SK-N-SH (cell line): ENCODE results near the gene CCDC38. TPM values are rescaled to one million over a fixed set of nuclear protein-coding genes. Genes with fewer than 3 reads are reported as not detected.

Experiments
- CTCF ChIA-PET: fragments of 300-600, 350-600 bp; formaldehyde crosslinking; extraction: SDS; loops from one replicate; lab custom pipeline; 2021; lab: Yijun Ruan, JAX
- POLR2A ChIA-PET: fragments of 350-600 bp; sonication (Branson Sonifier 250); formaldehyde crosslinking; extraction: SDS; loops from one replicate; lab custom pipeline; 2020; ENCODE audit warnings: antibody characterized with exemption, inconsistent platforms; lab: Yijun Ruan, JAX
- DNase-seq: peaks from one replicate; pipeline ENCODE4 v3.0.0; 2012
- H2AFZ ChIP-seq: fragments of 200-600 bp; sonication (generic); 2 replicates; pipeline ENCODE4 v1.8.1; 2016; ENCODE audit warnings: antibody characterized with exemption, mild to moderate bottlenecking, low read depth
- H3F3A ChIP-seq: fragments of 200-600 bp; sonication (generic); replicated peaks from 2 replicates; pipeline ENCODE3; 2016; ENCODE audit warnings: antibody characterized with exemption, mild to moderate bottlenecking; ENCODE audit not compliant: insufficient read depth
- H3K27ac ChIP-seq, 2 experiments: fragments of 200-500 bp in 1 of 2; fragments of 200-600 bp in 1 of 2; sonication (Bioruptor generic) in 1 of 2; sonication (generic), shearing (Covaris generic) in 1 of 2; 2 replicates each; pipeline versions ENCODE4 v1.5.1 to v1.6.1; 2014 to 2016; ENCODE audit warnings: low read depth in 2 of 2, inconsistent platforms in 1 of 2, low read length in 1 of 2, mild to moderate bottlenecking in 1 of 2, mixed read lengths in 1 of 2
- H3K27me3 ChIP-seq: fragments of 200-600 bp; sonication (generic), shearing (Covaris generic); 2 replicates; pipeline ENCODE4 v1.6.1; 2016; ENCODE audit warnings: mixed run types; ENCODE audit not compliant: insufficient read depth
- H3K36me3 ChIP-seq, 2 experiments: fragments of 200-500 bp in 1 of 2; fragments of 200-600 bp in 1 of 2; sonication (Bioruptor generic) in 1 of 2; sonication (generic) in 1 of 2; replicated peaks in 1 of 2; 2 replicates each; pipeline versions ENCODE3 to v1.5.1; 2014 to 2016; ENCODE audit warnings: low read length in 1 of 2, mild to moderate bottlenecking in 1 of 2; ENCODE audit not compliant: insufficient read depth in 2 of 2, control insufficient read depth in 1 of 2
- H3K4me1 ChIP-seq, 2 experiments: fragments of 200-500 bp in 1 of 2; fragments of 200-600 bp in 1 of 2; sonication (Bioruptor generic) in 1 of 2; sonication (generic), shearing (Covaris generic) in 1 of 2; 2 replicates each; pipeline versions ENCODE4 v1.5.1 to v1.6.1; 2014 to 2016; ENCODE audit warnings: low read depth in 1 of 2, low read length in 1 of 2, mixed run types in 1 of 2; ENCODE audit not compliant: insufficient read depth in 2 of 2, control insufficient read depth in 1 of 2
- H3K4me2 ChIP-seq: fragments of 200-600 bp; sonication (generic), shearing (Covaris generic); 2 replicates; pipeline ENCODE4 v1.6.1; 2017; ENCODE audit warnings: mixed run types
- H3K4me3 ChIP-seq, 2 experiments: fragments of 200-500 bp in 1 of 2; fragments of 200-600 bp in 1 of 2; sonication (Bioruptor generic) in 1 of 2; sonication (generic), shearing (Covaris generic) in 1 of 2; 2 replicates each; pipeline versions ENCODE4 v1.5.1 to v1.8.1; 2014 to 2016; ENCODE audit warnings: low read depth in 2 of 2, inconsistent platforms in 1 of 2, low read length in 1 of 2, mild to moderate bottlenecking in 1 of 2, mixed read lengths in 1 of 2, moderate library complexity in 1 of 2
- H3K79me2 ChIP-seq: fragments of 200-600 bp; sonication (generic); 2 replicates; pipeline ENCODE4 v1.8.1; 2017; ENCODE audit warnings: mild to moderate bottlenecking; ENCODE audit not compliant: insufficient read depth
- H3K9ac ChIP-seq: fragments of 200-600 bp; sonication (generic); 2 replicates; pipeline ENCODE4 v1.6.1; 2017; ENCODE audit warnings: mixed run types
- H3K9me2 ChIP-seq: fragments of 200-600 bp; sonication (generic); 2 replicates; pipeline ENCODE4 v1.6.1; 2017; ENCODE audit warnings: mixed run types
- H3K9me3 ChIP-seq: fragments of 200-600 bp; sonication (generic); 2 replicates; pipeline ENCODE4 v1.6.1; 2017; ENCODE audit warnings: mixed run types, mild to moderate bottlenecking, moderate library complexity
- H4K20me1 ChIP-seq: fragments of 200-600 bp; sonication (generic); 2 replicates; pipeline ENCODE4 v1.6.1; 2017; ENCODE audit warnings: mild to moderate bottlenecking, mixed run types; ENCODE audit not compliant: insufficient read depth
- CHD2 ChIP-seq: fragments of 150-350 bp; IDR thresholded peaks from 2 replicates; pipeline ENCODE4 v1.6.1; 2018; ENCODE audit warnings: low read length; ENCODE audit not compliant: partially characterized antibody
- EZH2phosphoT487 ChIP-seq: fragments of 200-600 bp; sonication (generic); IDR thresholded peaks from 2 replicates; pipeline ENCODE4 v1.6.1; 2017; ENCODE audit warnings: low read depth, mixed run types, mild to moderate bottlenecking, antibody characterized with exemption, moderate library complexity, borderline replicate concordance
- FOSL2 ChIP-seq: IDR thresholded peaks from 2 replicates; pipeline ENCODE4 v1.4.0; 2012; ENCODE audit warnings: low read depth, mild to moderate bottlenecking, moderate library complexity, borderline replicate concordance
- FOXM1 ChIP-seq: IDR thresholded peaks from 2 replicates; pipeline ENCODE4 v1.4.0; 2012; ENCODE audit warnings: low read depth, mild to moderate bottlenecking
- GABPA ChIP-seq: IDR thresholded peaks from 2 replicates; pipeline ENCODE4 v1.4.0; 2012; ENCODE audit warnings: low read depth, mild to moderate bottlenecking
- GATA2 ChIP-seq: sonication (generic); formaldehyde crosslinking; IDR thresholded peaks from 2 replicates; pipeline ENCODE4 v1.5.0; 2020; ENCODE audit warnings: mild to moderate bottlenecking, missing genetic modification reagents
- MAX ChIP-seq: IDR thresholded peaks from 2 replicates; pipeline ENCODE4 v1.4.0; 2012; ENCODE audit warnings: low read depth
- MXI1 ChIP-seq: IDR thresholded peaks from 2 replicates; pipeline ENCODE4 v1.6.1; 2012; ENCODE audit warnings: mild to moderate bottlenecking, low read depth, low read length, improper control_type of control experiment
- NFIC ChIP-seq: IDR thresholded peaks from 2 replicates; pipeline ENCODE4 v1.4.0; 2012; ENCODE audit warnings: borderline replicate concordance
- NRF1 ChIP-seq: IDR thresholded peaks from 2 replicates; pipeline ENCODE4 v1.6.1; 2012; ENCODE audit warnings: low read depth, mild to moderate bottlenecking, low read length
- PBX3 ChIP-seq: IDR thresholded peaks from 2 replicates; pipeline ENCODE4; 2012
- RCOR1 ChIP-seq: fragments of 150-350 bp; IDR thresholded peaks from 2 replicates; pipeline ENCODE4 v1.6.1; 2017; ENCODE audit warnings: antibody characterized with exemption, low read length
- SMC3 ChIP-seq: IDR thresholded peaks from 2 replicates; pipeline ENCODE4 v1.6.1; 2012; ENCODE audit warnings: low read depth, low read length, improper control_type of control experiment
- TEAD4 ChIP-seq: IDR thresholded peaks from 2 replicates; pipeline ENCODE4 v1.4.0; 2012; ENCODE audit warnings: mild to moderate bottlenecking, borderline replicate concordance; ENCODE audit not compliant: insufficient read depth
- USF1 ChIP-seq: IDR thresholded peaks from 2 replicates; pipeline ENCODE4 v1.4.0; 2012; ENCODE audit warnings: low read depth, borderline replicate concordance
- USF2 ChIP-seq: fragments of 150-350 bp; IDR thresholded peaks from 2 replicates; pipeline ENCODE4 v1.6.1; 2017; ENCODE audit warnings: antibody characterized with exemption, low read length, low read depth, borderline replicate concordance
- YY1 ChIP-seq: IDR thresholded peaks from 2 replicates; pipeline ENCODE4 v1.4.0; 2012; ENCODE audit warnings: low read depth, mild to moderate bottlenecking
- ZBTB33 ChIP-seq: IDR thresholded peaks from 2 replicates; pipeline ENCODE4 v1.4.0; 2012; ENCODE audit warnings: low read depth, borderline replicate concordance
- WGBS: methylation state at CpG from one replicate; pipeline ENCODE4 v1.1.6; 2017; ENCODE audit warnings: low lambda C conversion rate; 5-methylcytosine and 5-hydroxymethylcytosine counted together
- polyA plus RNA-seq, 3 experiments: library from polyadenylated mRNA; depleted of rRNA; stranded (reverse); fragments of >200 nt; gene quantifications; 2 replicates each; pipeline ENCODE4 v1.2.3, GENCODE V29; 2012

The CCDC38 gene
- polyA plus RNA-seq, 1 of the 3 experiments (the other 2 are of a cell fraction), result not detected

GRCh38 chr12:95984682-95985081 is 42.3 kb upstream of the CCDC38 start:
- no peaks in the 10 kb centered on the region for H3K9me3 ChIP-seq
- H3K27me3 ChIP-seq, result no peaks in the 10 kb centered on the region
- ChIA-PET POLR2A (no interaction called here), CTCF (interaction anchor here (1.6 kb wide), 1 partner anchor 14 kb away, joined by 6 read pairs; no protein-coding TSS in a partner anchor)
- no peak overlapping the region for H2AFZ ChIP-seq
- H3K9me2 ChIP-seq, result no peaks in the 10 kb centered on the region
- 89% methylated on average over 1 of the region's 1 CpG for WGBS
- TF ChIP-seq PBX3, result no peak
- no peak for TF ChIP-seq TEAD4
- TF ChIP-seq MAX, result no peak
- no peak for TF ChIP-seq GABPA
- TF ChIP-seq FOXM1, result no peak
- TF ChIP-seq YY1, result no peak
- no peak for TF ChIP-seq USF1
- TF ChIP-seq USF2, result no peak
- TF ChIP-seq GATA2 (CRISPR knock-in tag), result no peak
- no peak for TF ChIP-seq SMC3
- no peak for TF ChIP-seq FOSL2
- no peak for TF ChIP-seq CHD2
- TF ChIP-seq NRF1, result no peak
- no peak for TF ChIP-seq EZH2phosphoT487
- no peak for TF ChIP-seq NFIC
- no peak for TF ChIP-seq MXI1
- no peak for TF ChIP-seq ZBTB33
- TF ChIP-seq RCOR1, result no peak
- no peaks in the 10 kb centered on the region for H3K79me2 ChIP-seq
- H3K4me1 ChIP-seq, result peaks cover 0 to 11% of the 10 kb centered on the region in 2 experiments; a peak in 2 of 4 replicates
- no peaks in the 10 kb centered on the region for H4K20me1 ChIP-seq
- no peak overlapping the region for H3K4me2 ChIP-seq
- no peaks in the 10 kb centered on the region for H3F3A ChIP-seq
- H3K27ac ChIP-seq, result no peak overlapping the region
- H3K4me3 ChIP-seq, result no peak overlapping the region
- no peaks in the 10 kb centered on the region for H3K36me3 ChIP-seq
- no peak for DNase-seq
- H3K9ac ChIP-seq, result no peak overlapping the region
